B cell (primary cell): Measurements from ENCODE around the gene SLC25A5. TPM values are rescaled to one million over a fixed set of nuclear protein-coding genes. Genes with fewer than 3 reads are reported as not detected.

Experiments
- ATAC-seq: fragments of 200-7000 bp; cut with Tn5 transposase; one replicate; pipeline ENCODE4 v1.10.0; 2021; ENCODE audit warnings: low read depth, mild to moderate bottlenecking, moderate number of reproducible peaks, moderate library complexity
- CTCF ChIA-PET: fragments of 350-600 bp; sonication (Branson Sonifier 250); formaldehyde crosslinking; loops from one replicate; lab custom pipeline; 2021; ENCODE audit warnings: antibody characterized with exemption, inconsistent platforms; lab: Charles Lee
- POLR2A ChIA-PET: fragments of 350-600 bp; sonication (Branson Sonifier 250); formaldehyde crosslinking; loops from one replicate; lab custom pipeline; 2021; ENCODE audit warnings: antibody characterized with exemption; lab: Charles Lee
- DNase-seq: peaks from one replicate; pipeline ENCODE4 v3.0.0; 2013
- H2AFZ ChIP-seq: 2 replicates; pipeline ENCODE4 v1.6.1; 2012; ENCODE audit warnings: mild to moderate bottlenecking, low read depth, low read length; ENCODE audit not compliant: insufficient read depth, poor library complexity, severe bottlenecking
- H3K27ac ChIP-seq, 2 donors: 1 replicate in 1 of 2; 2 replicates in 1 of 2; pipeline ENCODE4 v1.5.1; 2012 to 2013; ENCODE audit warnings: low read length in 2 of 2, mild to moderate bottlenecking in 2 of 2, moderate library complexity in 1 of 2
- H3K27me3 ChIP-seq, 4 experiments: fragments of 200-600 bp in 1 of 4; sonication (generic) in 1 of 4; replicated peaks in 1 of 4; 1 replicate in 2 of 4; 2 replicates in 2 of 4; pipeline versions ENCODE4 v1.6.1 to v1.7.0; 2013 to 2016; ENCODE audit warnings: low read length in 3 of 4, mild to moderate bottlenecking in 2 of 4, mixed read lengths in 1 of 4, moderate library complexity in 1 of 4; ENCODE audit not compliant: insufficient read depth in 4 of 4, control insufficient read depth in 3 of 4; ENCODE audit errors: control extremely low read depth in 1 of 4
- H3K36me3 ChIP-seq, 2 experiments: replicated peaks in 1 of 2; 1 replicate in 1 of 2; 2 replicates in 1 of 2; pipeline versions ENCODE4 v1.6.1 to v1.7.1; 2013; ENCODE audit warnings: low read length in 1 of 2; ENCODE audit not compliant: insufficient read depth in 2 of 2, control insufficient read depth in 1 of 2; ENCODE audit errors: control extremely low read depth in 1 of 2, extremely low read depth in 1 of 2
- H3K4me1 ChIP-seq, 2 donors: fragments of 200-600 bp in 1 of 2; sonication (generic) in 1 of 2; 1 replicate in 1 of 2; 2 replicates in 1 of 2; pipeline versions ENCODE4 v1.5.1 to v1.6.1; 2013 to 2017; ENCODE audit warnings: low read length in 2 of 2; ENCODE audit not compliant: control insufficient read depth in 2 of 2, insufficient read depth in 2 of 2
- H3K4me2 ChIP-seq: replicated peaks from 2 replicates; pipeline ENCODE3; 2012; ENCODE audit warnings: mild to moderate bottlenecking, low read depth, low read length; ENCODE audit not compliant: poor library complexity, severe bottlenecking
- H3K4me3 ChIP-seq, 5 experiments: fragments of 200-600 bp in 1 of 5; sonication (generic) in 1 of 5; 1 replicate in 3 of 5; 2 replicates in 2 of 5; pipeline versions ENCODE4 v1.5.1 to v1.7.0; 2011 to 2016; ENCODE audit warnings: low read length in 4 of 5, mild to moderate bottlenecking in 4 of 5, low read depth in 2 of 5, control low read depth in 1 of 5, moderate library complexity in 1 of 5; ENCODE audit not compliant: insufficient read depth in 1 of 5; ENCODE audit errors: control extremely low read depth in 1 of 5, extremely low read depth in 1 of 5
- H3K79me2 ChIP-seq: fragments of 200-600 bp; sonication (generic); one replicate; pipeline ENCODE4 v1.6.0; 2016; ENCODE audit warnings: low read length; ENCODE audit not compliant: control insufficient read depth, insufficient read depth
- H3K9ac ChIP-seq: fragments of 200-600 bp; sonication (generic); 2 replicates; pipeline ENCODE4 v1.6.1; 2017; ENCODE audit warnings: mild to moderate bottlenecking, low read length, moderate library complexity
- H3K9me3 ChIP-seq, 3 donors: one replicate each; pipeline versions ENCODE4 v1.6.1 to v1.7.1; 2013; ENCODE audit warnings: low read length in 2 of 3; ENCODE audit not compliant: control insufficient read depth in 2 of 3, insufficient read depth in 1 of 3; ENCODE audit errors: control extremely low read depth in 1 of 3
- H4K20me1 ChIP-seq: 2 replicates; pipeline ENCODE4 v1.6.0; 2012; ENCODE audit warnings: mild to moderate bottlenecking, low read length; ENCODE audit not compliant: insufficient read depth, control insufficient read depth, poor library complexity, severe bottlenecking
- H3K27ac Mint-ChIP-seq: one replicate; pipeline ENCODE4 v1.8.0; 2021; ENCODE audit warnings: mixed read lengths
- H3K27me3 Mint-ChIP-seq: one replicate; pipeline ENCODE4 v1.8.0; 2021; ENCODE audit warnings: mixed read lengths
- H3K4me1 Mint-ChIP-seq: one replicate; pipeline ENCODE4 v1.8.0; 2021; ENCODE audit warnings: mixed read lengths
- H3K4me3 Mint-ChIP-seq: one replicate; pipeline ENCODE4 v1.8.0; 2021; ENCODE audit warnings: mixed read lengths
- H3K9me3 Mint-ChIP-seq: one replicate; pipeline ENCODE4 v1.8.0; 2022; ENCODE audit warnings: mixed read lengths; ENCODE audit not compliant: insufficient read depth
- CTCF ChIP-seq: fragments of 200-600 bp; IDR thresholded peaks from one replicate; pipeline ENCODE4 v1.8.0; 2022; ENCODE audit warnings: antibody characterized with exemption, mild to moderate bottlenecking
- EZH2 ChIP-seq: IDR thresholded peaks from 2 replicates; pipeline ENCODE4 v1.6.1; 2012; ENCODE audit warnings: borderline replicate concordance, low read depth, mild to moderate bottlenecking, moderate library complexity, low read length; ENCODE audit not compliant: insufficient read depth, poor library complexity, severe bottlenecking
- WGBS: methylation state at CpG from one replicate; pipeline ENCODE4 v1.1.5; 2013; ENCODE audit warnings: missing lambda C conversion rate; ENCODE audit not compliant: insufficient coverage; 5-methylcytosine and 5-hydroxymethylcytosine counted together
- intact Hi-C: fragments of 100-400 bp; cut with micrococcal nuclease; formaldehyde crosslinking; loops from one replicate; pipeline ENCODE4 v1.10.0; 2022
- polyA plus RNA-seq: library from polyadenylated mRNA; depleted of rRNA; stranded (reverse); fragments of >200 nt; gene quantifications from 2 replicates; pipeline ENCODE4 v1.2.3, GENCODE V29; 2012
- total RNA-seq, 2 donors: library from RNA; stranded (reverse); fragments of 120-200 nt in 1 of 2; gene quantifications; 1 replicate in 1 of 2; 2 replicates in 1 of 2; pipeline versions ENCODE4 v1.2.3 to v1.2.4, GENCODE V29; 2013 to 2022

SLC25A5 gene
- total and polyA plus RNA-seq, 2 donors (not counting 1 experiment from before 2014, with no cell fraction given), result 142 to 443 TPM

- ATAC-seq (no peak), DNase-seq (no peak)
- no peak overlapping the region for H3K9ac ChIP-seq
- no peaks in the 10 kb centered on the region for H3K36me3 ChIP-seq
- no peaks in the 10 kb centered on the region for H3K9me3 ChIP-seq
- H3K4me2 ChIP-seq, result peak overlapping the region; percentile 11
- H4K20me1 ChIP-seq, result no peaks in the 10 kb centered on the region
- 90% methylated on average over 2 of the region's 10 CpGs for WGBS
- Mint-ChIP-seq H3K27ac (peak overlapping the region; percentile 56), H3K27me3 (no peaks in the 10 kb centered on the region), H3K4me3 (no peak overlapping the region), H3K4me1 (peaks cover 16% of the 10 kb centered on the region), H3K9me3 (no peaks in the 10 kb centered on the region)
- H3K27me3 ChIP-seq, result no peaks in the 10 kb centered on the region
- H3K27ac ChIP-seq, result peak overlapping the region; percentile 12 to 16
- H2AFZ ChIP-seq, result peak overlapping the region; percentile 58
- TF ChIP-seq CTCF (no peak), EZH2 (no peak)
- POLR2A ChIA-PET, result interaction anchor here (0.5 kb wide), 1 partner anchor 89 kb away, joined by 3 read pairs; no protein-coding TSS in a partner anchor
- peaks cover 17 to 25% of the 10 kb centered on the region in 2 donors for H3K4me1 ChIP-seq
- no peaks in the 10 kb centered on the region for H3K79me2 ChIP-seq
- CTCF ChIA-PET, result interaction anchor here (1.4 kb wide), 1 partner anchor 16 kb away, joined by 3 read pairs; no protein-coding TSS in a partner anchor
- no peak overlapping the region for H3K4me3 ChIP-seq
- intact Hi-C loops, result no loop called here
Observed at GRCh38 chrX:119495734-119496726, 27.8 kb downstream of the SLC25A5 start.

GRCh38 chrX:119497185-119497584, 28.9 kb downstream of the SLC25A5 start:
- H3K9me3 ChIP-seq, result no peaks in the 10 kb centered on the region
- H3K9me3 Mint-ChIP-seq, result no peaks in the 10 kb centered on the region
- TF ChIP-seq CTCF (no peak), EZH2 (no peak)

More at GRCh38 chrX:119497185-119497584, 28.9 kb downstream of the SLC25A5 start:
- H3K79me2 ChIP-seq, result no peaks in the 10 kb centered on the region
- intact Hi-C loops, result no loop called here
- no peak overlapping the region for H3K4me3 ChIP-seq
- Mint-ChIP-seq H3K4me3 (no peak overlapping the region), H3K27ac (no peak overlapping the region), H3K4me1 (peaks cover 18% of the 10 kb centered on the region), H3K27me3 (no peaks in the 10 kb centered on the region)
- peaks cover 17 to 31% of the 10 kb centered on the region in 2 donors for H3K4me1 ChIP-seq
- no peaks in the 10 kb centered on the region for H3K36me3 ChIP-seq
- DNase-seq (peak; percentile 28), ATAC-seq (peak; percentile 45)
- no peak overlapping the region for H3K9ac ChIP-seq
- H3K27me3 ChIP-seq, result no peaks in the 10 kb centered on the region
- H2AFZ ChIP-seq, result no peak overlapping the region
- H3K27ac ChIP-seq, result no peak overlapping the region
- no peak overlapping the region for H3K4me2 ChIP-seq
- CTCF ChIA-PET, result interaction anchor here (1.4 kb wide), 1 partner anchor 14 kb away, joined by 3 read pairs; no protein-coding TSS in a partner anchor
- H4K20me1 ChIP-seq, result no peaks in the 10 kb centered on the region
- WGBS, result no CpG with 5 or more reads among the region's 1 CpG
- POLR2A ChIA-PET, result no interaction called here
